GM19324 (cell line): ENCODE measurements around the gene OR51I1.
A peak's percentile ranks its signal among the peaks of the same experiment; 100 is the strongest.

Experiments
- ATAC-seq: cut with Tn5 transposase; IDR thresholded peaks from one replicate; pipeline ENCODE4 v1.9.1; 2021; ENCODE audit warnings: mild to moderate bottlenecking, moderate library complexity; ENCODE audit not compliant: unreplicated experiment, low FRiP score

Gene OR51I1, protein sequence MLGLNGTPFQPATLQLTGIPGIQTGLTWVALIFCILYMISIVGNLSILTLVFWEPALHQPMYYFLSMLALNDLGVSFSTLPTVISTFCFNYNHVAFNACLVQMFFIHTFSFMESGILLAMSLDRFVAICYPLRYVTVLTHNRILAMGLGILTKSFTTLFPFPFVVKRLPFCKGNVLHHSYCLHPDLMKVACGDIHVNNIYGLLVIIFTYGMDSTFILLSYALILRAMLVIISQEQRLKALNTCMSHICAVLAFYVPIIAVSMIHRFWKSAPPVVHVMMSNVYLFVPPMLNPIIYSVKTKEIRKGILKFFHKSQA

DNA sequence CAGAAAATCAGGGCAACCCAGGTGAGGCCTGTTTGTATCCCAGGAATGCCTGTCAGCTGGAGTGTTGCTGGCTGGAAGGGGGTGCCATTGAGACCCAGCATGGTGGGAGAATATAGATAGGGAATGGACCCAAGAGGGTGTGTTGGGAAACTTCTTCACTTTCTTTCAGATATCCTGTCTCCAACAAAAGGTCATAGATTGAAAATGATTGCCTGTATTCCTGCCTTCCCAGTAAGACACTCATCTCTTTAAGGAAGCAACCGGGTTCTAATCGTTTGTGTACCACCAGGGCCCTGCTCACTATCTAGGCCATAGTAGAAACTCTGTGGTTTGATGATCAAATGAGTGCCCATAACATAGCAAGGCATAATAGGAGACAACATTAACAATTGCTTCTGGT, at the start of gene OR51I1:
Gene OR51I1, minus strand, starts transcription at position 101 of the 400 bp plus-strand sequence. Its CDS starts 0 bp downstream, at position 101.
- no peak for ATAC-seq

- ATAC-seq = no peak
Observed at GRCh38 chr11:5489576-5490357, 48.5 kb upstream of the OR51I1 start.

GRCh38 chr11:5488798-5489399, 47.6 kb upstream of the OR51I1 start:
- ATAC-seq = no peak

- ATAC-seq = no peak
Observed at GRCh38 chr11:5488385-5488784, 47.1 kb upstream of the OR51I1 start, which contains the start of gene OR52D1. OR52D1 (plus strand) TSS chr11:5488685; CDS start chr11:5488707, 22 bp downstream.

- no peak for ATAC-seq
Observed at GRCh38 chr11:5486421-5486820, 45.1 kb upstream of the OR51I1 start.

GRCh38 chr11:5486003-5486402, 44.7 kb upstream of the OR51I1 start:
- no peak for ATAC-seq

GRCh38 chr11:5476186-5476819, 35.0 kb upstream of the OR51I1 start:
- peak; percentile 71 for ATAC-seq

DNA sequence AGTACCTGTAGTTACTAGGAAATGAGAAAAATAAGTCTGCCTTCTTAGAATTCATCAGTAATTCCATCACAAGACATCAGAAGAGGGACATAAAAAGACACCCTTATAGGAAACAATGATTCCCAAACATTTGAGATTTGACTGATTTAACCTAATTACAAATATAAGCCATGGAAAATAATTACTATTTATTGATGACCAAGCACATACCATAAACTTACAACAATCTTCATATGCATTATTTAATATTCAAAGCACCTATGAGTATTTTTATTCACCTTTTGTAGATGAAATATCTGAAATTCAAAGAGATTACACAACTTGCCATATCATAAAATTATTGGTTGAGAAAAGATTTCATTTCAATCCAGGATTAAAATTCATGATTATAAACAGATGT, 32.6 kb upstream of the OR51I1 start:
- no peak for ATAC-seq

DNA sequence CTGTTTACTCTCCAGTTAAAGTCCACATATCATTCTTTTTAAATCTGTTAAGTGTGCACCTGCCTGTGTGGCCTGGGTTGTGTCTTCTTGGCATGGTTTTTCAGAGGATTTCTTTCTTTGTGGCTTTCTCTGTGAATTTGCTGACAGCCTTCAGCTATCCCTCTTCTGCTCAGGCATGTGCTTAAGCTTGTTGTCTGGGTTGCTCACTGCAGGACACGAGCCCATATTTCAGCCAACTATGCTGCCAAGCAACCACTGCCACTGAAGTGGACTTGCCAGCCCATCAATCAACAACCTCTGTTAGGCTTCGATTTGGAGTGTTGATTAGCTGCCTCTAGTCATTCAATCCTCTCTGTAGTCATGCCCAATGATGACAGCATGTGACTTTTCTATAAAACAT, 26.2 kb upstream of the OR51I1 start:
- ATAC-seq = no peak

- ATAC-seq = no peak
Observed at GRCh38 chr11:5460983-5461621, 19.8 kb upstream of the OR51I1 start.

- no peak for ATAC-seq
Observed at GRCh38 chr11:5449432-5449831, 8.1 kb upstream of the OR51I1 start.

DNA sequence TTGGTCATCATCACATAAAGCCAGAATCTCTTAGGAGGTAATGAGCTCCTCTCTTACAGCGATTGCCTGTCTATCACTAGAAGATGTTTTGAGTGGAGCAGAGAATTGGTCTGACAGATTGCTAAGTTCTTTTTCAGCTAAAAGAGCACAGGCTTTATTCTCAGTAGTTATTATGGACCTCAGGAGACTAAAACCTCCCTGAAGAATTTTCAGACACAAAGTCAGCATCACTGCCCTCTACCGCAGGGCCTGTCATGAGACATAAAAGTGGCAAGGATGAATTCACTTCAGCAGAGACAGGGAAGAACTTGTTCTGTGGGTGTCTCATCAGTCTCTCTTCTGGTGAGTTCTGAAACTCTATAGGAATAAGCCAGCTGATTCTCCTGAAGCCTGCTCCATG, 7.7 kb upstream of the OR51I1 start, which contains the start of gene OR51I2:
Gene OR51I2, plus strand, starts transcription at position 301 of the 400 bp plus-strand sequence. CDS start 4,166 bp downstream, outside the sequence.
- no peak for ATAC-seq

- ATAC-seq = no peak
Observed at GRCh38 chr11:5443835-5444393, 2.6 kb upstream of the OR51I1 start.

DNA sequence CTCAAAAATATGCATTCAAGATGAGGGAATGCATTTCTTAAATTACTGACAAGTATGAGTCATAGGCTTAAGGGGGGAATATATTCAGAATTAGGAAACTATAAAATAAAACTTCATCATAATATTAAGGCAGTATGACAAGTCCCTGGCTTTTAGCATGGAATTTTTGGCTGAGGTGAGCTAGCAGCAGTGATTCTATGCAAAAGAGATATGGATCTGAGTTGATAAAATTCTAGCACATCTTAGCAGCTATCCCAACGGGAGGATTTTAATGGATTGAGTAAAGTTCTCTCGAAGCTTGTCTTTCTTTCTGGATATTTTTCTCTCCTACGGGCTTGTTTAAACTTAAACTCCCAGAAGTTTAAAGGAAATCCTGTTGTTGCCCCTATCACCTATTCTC, 18.2 kb downstream of the OR51I1 start:
- ATAC-seq = no peak

GRCh38 chr11:5421811-5422210, 19.5 kb downstream of the OR51I1 start, which contains the start of gene OR51Q1:
OR51Q1 (plus strand) TSS chr11:5422111; CDS start chr11:5422201, 90 bp downstream.
- ATAC-seq = no peak

DNA sequence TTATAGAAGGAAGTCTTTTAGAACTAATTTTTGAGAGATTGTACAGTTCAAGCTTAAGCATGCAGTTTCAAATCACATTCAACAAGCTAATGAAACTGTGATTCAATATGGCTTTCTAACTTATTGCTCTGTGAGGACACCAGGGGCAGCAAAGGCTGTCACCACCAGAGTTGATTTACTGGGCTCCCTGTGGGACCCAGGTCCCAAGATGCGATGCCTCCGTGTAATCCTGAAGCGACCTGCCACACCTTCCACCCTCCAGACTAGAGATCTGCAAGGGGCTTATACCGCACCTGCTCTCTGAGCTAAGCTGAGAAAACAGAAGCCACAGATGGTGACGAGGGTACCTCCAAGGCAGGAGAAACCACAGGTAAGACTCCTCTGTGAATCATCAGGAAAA, 20.3 kb downstream of the OR51I1 start:
- no peak for ATAC-seq

- no peak for ATAC-seq
Observed at GRCh38 chr11:5405173-5405572, 36.1 kb downstream of the OR51I1 start.

- no peak for ATAC-seq
Observed at GRCh38 chr11:5398936-5399335, 42.4 kb downstream of the OR51I1 start.

- ATAC-seq = no peak
Observed at GRCh38 chr11:5394091-5394490, 47.2 kb downstream of the OR51I1 start.
